ENCODE results near the gene LRCH1. TPM values are rescaled to one million over a fixed set of nuclear protein-coding genes. Genes with fewer than 3 reads are reported as not detected.

Gene LRCH1
- total and polyA plus RNA-seq, 2 of the 13 experiments (the other 11 are each of a cell fraction or from before 2014, with no cell fraction given), result 4.1 to 12.6 TPM

- TF ChIP-seq, protein P1, sequence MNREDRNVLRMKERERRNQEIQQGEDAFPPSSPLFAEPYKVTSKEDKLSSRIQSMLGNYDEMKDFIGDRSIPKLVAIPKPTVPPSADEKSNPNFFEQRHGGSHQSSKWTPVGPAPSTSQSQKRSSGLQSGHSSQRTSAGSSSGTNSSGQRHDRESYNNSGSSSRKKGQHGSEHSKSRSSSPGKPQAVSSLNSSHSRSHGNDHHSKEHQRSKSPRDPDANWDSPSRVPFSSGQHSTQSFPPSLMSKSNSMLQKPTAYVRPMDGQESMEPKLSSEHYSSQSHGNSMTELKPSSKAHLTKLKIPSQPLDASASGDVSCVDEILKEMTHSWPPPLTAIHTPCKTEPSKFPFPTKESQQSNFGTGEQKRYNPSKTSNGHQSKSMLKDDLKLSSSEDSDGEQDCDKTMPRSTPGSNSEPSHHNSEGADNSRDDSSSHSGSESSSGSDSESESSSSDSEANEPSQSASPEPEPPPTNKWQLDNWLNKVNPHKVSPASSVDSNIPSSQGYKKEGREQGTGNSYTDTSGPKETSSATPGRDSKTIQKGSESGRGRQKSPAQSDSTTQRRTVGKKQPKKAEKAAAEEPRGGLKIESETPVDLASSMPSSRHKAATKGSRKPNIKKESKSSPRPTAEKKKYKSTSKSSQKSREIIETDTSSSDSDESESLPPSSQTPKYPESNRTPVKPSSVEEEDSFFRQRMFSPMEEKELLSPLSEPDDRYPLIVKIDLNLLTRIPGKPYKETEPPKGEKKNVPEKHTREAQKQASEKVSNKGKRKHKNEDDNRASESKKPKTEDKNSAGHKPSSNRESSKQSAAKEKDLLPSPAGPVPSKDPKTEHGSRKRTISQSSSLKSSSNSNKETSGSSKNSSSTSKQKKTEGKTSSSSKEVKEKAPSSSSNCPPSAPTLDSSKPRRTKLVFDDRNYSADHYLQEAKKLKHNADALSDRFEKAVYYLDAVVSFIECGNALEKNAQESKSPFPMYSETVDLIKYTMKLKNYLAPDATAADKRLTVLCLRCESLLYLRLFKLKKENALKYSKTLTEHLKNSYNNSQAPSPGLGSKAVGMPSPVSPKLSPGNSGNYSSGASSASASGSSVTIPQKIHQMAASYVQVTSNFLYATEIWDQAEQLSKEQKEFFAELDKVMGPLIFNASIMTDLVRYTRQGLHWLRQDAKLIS (CRISPR knock-in tag; IDR thresholded peaks at IDR 0.05), result peak; percentile 32; the same call in 1 of the 2 replicates
- TF ChIP-seq NFYC (CRISPR knock-in tag; IDR thresholded peaks at IDR 0.05) (peak; percentile 66), SP4 (CRISPR knock-in tag; IDR thresholded peaks at IDR 0.05) (peak; percentile 61), ZNF615 (CRISPR knock-in tag; IDR thresholded peaks at IDR 0.05; ENCODE audit: borderline replicate concordance) (peak; percentile 78; the same call in 1 of the 2 replicates), JUNB (CRISPR knock-in tag; IDR thresholded peaks at IDR 0.05; ENCODE audit: borderline replicate concordance) (0 out of 2 replicates have a peak, but pooled peaks have one; percentile 18), AGO2 (optimal IDR thresholded peaks at IDR 0.05; ENCODE audit: low read depth, low read length) (peak; percentile 89), ZNF577 (CRISPR knock-in tag; IDR thresholded peaks at IDR 0.05; ENCODE audit: borderline replicate concordance, low read depth) (no peak; the same call in 1 of the 2 replicates), ZNF576 (CRISPR knock-in tag; IDR thresholded peaks at IDR 0.05) (no peak; the same call in 1 of the 2 replicates), HNF1A (IDR thresholded peaks at IDR 0.05; ENCODE audit: low read depth) (peak; percentile 38; the same call in 1 of the 2 replicates), HNF1A (CRISPR knock-in tag; IDR thresholded peaks at IDR 0.05; ENCODE audit: borderline replicate concordance) (0 out of 2 replicates have a peak, but pooled peaks have one; percentile 35), ZNF331 (CRISPR knock-in tag; IDR thresholded peaks at IDR 0.05) (peak; percentile 47; the same call in 1 of the 2 replicates), MZF1 (CRISPR knock-in tag; IDR thresholded peaks at IDR 0.05; ENCODE audit: borderline replicate concordance) (no peak), HIVEP1 (CRISPR knock-in tag; IDR thresholded peaks at IDR 0.05) (peak; percentile 43; the same call in 1 of the 2 replicates)
- TF ChIP-seq, protein P2, sequence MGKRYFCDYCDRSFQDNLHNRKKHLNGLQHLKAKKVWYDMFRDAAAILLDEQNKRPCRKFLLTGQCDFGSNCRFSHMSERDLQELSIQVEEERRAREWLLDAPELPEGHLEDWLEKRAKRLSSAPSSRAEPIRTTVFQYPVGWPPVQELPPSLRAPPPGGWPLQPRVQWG (CRISPR knock-in tag; IDR thresholded peaks at IDR 0.05; ENCODE audit: borderline replicate concordance, low read depth), result no peak
These were observed 243.8 kb downstream of the LRCH1 start, which contains the start of gene ESD (continued) for GRCh38 chr13:46796515-46797474.

Data from HepG2 (cell line).